Subcutaneous adipose tissue (tissue), 4 donors: ENCODE measurements around the gene FREM2. TPM values are rescaled to one million over a fixed set of nuclear protein-coding genes. Genes with fewer than 3 reads are reported as not detected.

Experiments
- CTCF ChIP-seq: fragments of 450-650 bp; IDR thresholded peaks from one replicate; pipeline ENCODE4 v1.5.1; 2016; ENCODE audit warnings: low read depth, mild to moderate bottlenecking, control low read depth, antibody characterized with exemption, moderate library complexity
- total RNA-seq, 4 donors: library from RNA; depleted of rRNA; stranded (reverse); fragments of >200 nt; gene quantifications; one replicate each; pipeline ENCODE4 v1.1.0, GENCODE V29; 2016

Gene FREM2
- total RNA-seq, 4 donors from 2014 or later, result under 0.01 to 2.9 (median 0.09) TPM

- no peak for TF ChIP-seq CTCF
These were observed 167.3 kb downstream of the FREM2 start for GRCh38 chr13:38854226-38854625.

GRCh38 chr13:38856065-38856464 is 169.2 kb downstream of the FREM2 start:
- no peak for TF ChIP-seq CTCF

- no peak for TF ChIP-seq CTCF
These were observed 175.6 kb downstream of the FREM2 start for GRCh38 chr13:38862443-38862842.

GRCh38 chr13:38863536-38863935 is 176.7 kb downstream of the FREM2 start:
- TF ChIP-seq CTCF, result no peak

- TF ChIP-seq CTCF, result no peak
These were observed 179.8 kb downstream of the FREM2 start for GRCh38 chr13:38866649-38867048.

- no peak for TF ChIP-seq CTCF
These were observed 181.5 kb downstream of the FREM2 start for GRCh38 chr13:38868399-38868798.

GRCh38 chr13:38868870-38869269 is 182.0 kb downstream of the FREM2 start:
- TF ChIP-seq CTCF, result no peak
